PFSK-1 (cell line): ENCODE data around the gene TSPO.

Source experiments
- FOXP2 ChIP-seq: optimal IDR thresholded peaks from 2 replicates; pipeline ENCODE3; 2011; ENCODE audit warnings: borderline replicate concordance, control low read depth, inconsistent platforms; ENCODE audit not compliant: insufficient read depth; ENCODE audit errors: extremely low read length, extremely low read depth
- POLR2AphosphoS5 ChIP-seq: IDR thresholded peaks from 2 replicates; pipeline ENCODE4 v1.6.1; 2012; ENCODE audit warnings: low read depth, mild to moderate bottlenecking, control low read depth, low read length, moderate library complexity
- SIN3A ChIP-seq: IDR thresholded peaks from 2 replicates; pipeline ENCODE4 v1.6.1; 2012; ENCODE audit warnings: mild to moderate bottlenecking, low read length, moderate library complexity, borderline replicate concordance; ENCODE audit not compliant: insufficient read depth
- TAF1 ChIP-seq: IDR thresholded peaks from 2 replicates; pipeline ENCODE4 v1.6.1; 2012; ENCODE audit warnings: low read length, control low read depth, borderline replicate concordance; ENCODE audit not compliant: insufficient read depth
- TF ChIP-seq, protein P1 (sequence below), 2 experiments: IDR thresholded peaks; 2 replicates each; pipeline versions ENCODE4 v1.6.1 to v1.8.0; 2011 to 2012; ENCODE audit warnings: low read depth in 2 of 2, low read length in 2 of 2, control low read depth in 1 of 2, inconsistent platforms in 1 of 2, mild to moderate bottlenecking in 1 of 2, moderate library complexity in 1 of 2; ENCODE audit not compliant: insufficient read depth in 1 of 2

DNA sequence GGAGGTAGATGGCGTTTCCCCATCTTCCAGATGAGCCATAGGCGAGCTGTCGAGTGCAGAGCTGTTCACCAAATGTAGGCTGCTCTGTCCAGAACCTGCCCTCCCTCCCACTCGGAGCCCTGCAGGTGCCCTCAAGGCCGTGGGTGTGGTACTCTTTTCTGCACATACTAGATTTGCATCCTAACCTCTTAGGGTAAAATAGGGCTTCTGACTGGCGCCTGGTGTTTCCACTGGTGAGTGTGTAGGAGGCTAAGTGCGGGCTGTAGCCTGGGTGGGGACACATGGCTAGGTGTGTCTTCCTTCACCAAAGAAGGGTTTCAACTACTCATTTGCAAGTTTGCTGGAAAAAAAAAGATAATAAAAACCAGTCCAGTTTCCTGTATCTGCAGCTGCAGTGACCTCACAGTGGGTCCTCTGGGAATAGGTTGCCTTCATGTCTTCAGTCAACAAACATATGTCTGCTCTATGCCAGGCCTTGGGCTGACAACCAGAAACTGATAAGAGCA, 32.4 kb upstream of the TSPO start:
- TF ChIP-seq POLR2AphosphoS5 = no peak
- no peak for TF ChIP-seq TAF1
- TF ChIP-seq SIN3A = no peak
- TF ChIP-seq, protein P1, sequence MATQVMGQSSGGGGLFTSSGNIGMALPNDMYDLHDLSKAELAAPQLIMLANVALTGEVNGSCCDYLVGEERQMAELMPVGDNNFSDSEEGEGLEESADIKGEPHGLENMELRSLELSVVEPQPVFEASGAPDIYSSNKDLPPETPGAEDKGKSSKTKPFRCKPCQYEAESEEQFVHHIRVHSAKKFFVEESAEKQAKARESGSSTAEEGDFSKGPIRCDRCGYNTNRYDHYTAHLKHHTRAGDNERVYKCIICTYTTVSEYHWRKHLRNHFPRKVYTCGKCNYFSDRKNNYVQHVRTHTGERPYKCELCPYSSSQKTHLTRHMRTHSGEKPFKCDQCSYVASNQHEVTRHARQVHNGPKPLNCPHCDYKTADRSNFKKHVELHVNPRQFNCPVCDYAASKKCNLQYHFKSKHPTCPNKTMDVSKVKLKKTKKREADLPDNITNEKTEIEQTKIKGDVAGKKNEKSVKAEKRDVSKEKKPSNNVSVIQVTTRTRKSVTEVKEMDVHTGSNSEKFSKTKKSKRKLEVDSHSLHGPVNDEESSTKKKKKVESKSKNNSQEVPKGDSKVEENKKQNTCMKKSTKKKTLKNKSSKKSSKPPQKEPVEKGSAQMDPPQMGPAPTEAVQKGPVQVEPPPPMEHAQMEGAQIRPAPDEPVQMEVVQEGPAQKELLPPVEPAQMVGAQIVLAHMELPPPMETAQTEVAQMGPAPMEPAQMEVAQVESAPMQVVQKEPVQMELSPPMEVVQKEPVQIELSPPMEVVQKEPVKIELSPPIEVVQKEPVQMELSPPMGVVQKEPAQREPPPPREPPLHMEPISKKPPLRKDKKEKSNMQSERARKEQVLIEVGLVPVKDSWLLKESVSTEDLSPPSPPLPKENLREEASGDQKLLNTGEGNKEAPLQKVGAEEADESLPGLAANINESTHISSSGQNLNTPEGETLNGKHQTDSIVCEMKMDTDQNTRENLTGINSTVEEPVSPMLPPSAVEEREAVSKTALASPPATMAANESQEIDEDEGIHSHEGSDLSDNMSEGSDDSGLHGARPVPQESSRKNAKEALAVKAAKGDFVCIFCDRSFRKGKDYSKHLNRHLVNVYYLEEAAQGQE (IDR thresholded peaks at IDR 0.05; ENCODE audit: insufficient read depth in 1 of 2, low read depth in 2 of 2, low read length in 2 of 2) = no peak
- TF ChIP-seq FOXP2 = no peak
